Mesothelial cell of epicardium (in vitro differentiated cells): ENCODE measurements around the gene ZNF500. TPM values are rescaled to one million over a fixed set of nuclear protein-coding genes. Genes with fewer than 3 reads are reported as not detected.
"Not testable (repeated sequence)": the region's sequence is repeated elsewhere in the genome, so short reads cannot be mapped to it uniquely, and the experiment has no call there.

Experiments
- DNase-seq, 2 experiments: peaks; one replicate each; pipeline ENCODE4 v3.0.0; 2021; ENCODE audit warnings: low spot score in 2 of 2; ENCODE audit not compliant: unreplicated experiment in 2 of 2
- H3K27ac Mint-ChIP-seq: 2 replicates; pipeline ENCODE4 v1.8.0; 2021; ENCODE audit warnings: mixed read lengths
- H3K27me3 Mint-ChIP-seq: 2 replicates; pipeline ENCODE4 v1.8.0; 2021; ENCODE audit warnings: low read depth, mixed read lengths
- H3K36me3 Mint-ChIP-seq: 2 replicates; pipeline ENCODE4 v1.8.0; 2021; ENCODE audit warnings: mixed read lengths
- H3K4me1 Mint-ChIP-seq: 2 replicates; pipeline ENCODE4 v1.8.0; 2021; ENCODE audit warnings: mixed read lengths
- H3K4me3 Mint-ChIP-seq: 2 replicates; pipeline ENCODE4 v1.8.0; 2021; ENCODE audit warnings: mild to moderate bottlenecking, moderate library complexity, mixed read lengths
- H3K9me3 Mint-ChIP-seq: 2 replicates; pipeline ENCODE4 v1.8.0; 2021; ENCODE audit warnings: mixed read lengths
- total RNA-seq: library from RNA; stranded (reverse); gene quantifications from 3 replicates; pipeline ENCODE4 v1.2.1, GENCODE V29; 2021
- TF ChIP-seq, protein P1 (sequence below): fragments of 200-600 bp; sonication (generic); IDR thresholded peaks from one replicate; pipeline ENCODE4 v1.5.0; 2021; ENCODE audit warnings: antibody characterized with exemption; ENCODE audit not compliant: unreplicated experiment

Gene ZNF500
- total RNA-seq, 1 donor from 2014 or later, result 29.8 TPM

DNA sequence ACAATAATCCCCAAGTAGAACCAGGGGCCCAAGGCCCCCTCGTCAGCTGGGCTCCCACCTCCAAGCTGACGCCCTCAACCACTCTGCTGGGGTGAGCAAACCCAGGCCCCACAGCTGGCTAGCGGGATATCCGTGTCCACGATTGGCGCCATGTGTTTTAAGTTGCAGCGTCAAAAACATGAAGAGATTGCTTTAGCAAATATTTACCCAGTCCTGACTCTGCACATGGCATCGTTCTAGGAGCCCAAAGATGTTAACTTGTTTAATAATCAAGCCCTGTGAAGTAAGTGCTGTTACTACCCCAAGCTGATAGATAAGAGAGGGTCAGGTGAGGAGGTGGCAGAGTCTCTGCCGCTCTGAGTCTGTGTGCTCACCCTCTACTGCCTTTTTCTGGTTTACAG is 21.5 kb upstream of the ZNF500 start:
- no peak for DNase-seq

DNA sequence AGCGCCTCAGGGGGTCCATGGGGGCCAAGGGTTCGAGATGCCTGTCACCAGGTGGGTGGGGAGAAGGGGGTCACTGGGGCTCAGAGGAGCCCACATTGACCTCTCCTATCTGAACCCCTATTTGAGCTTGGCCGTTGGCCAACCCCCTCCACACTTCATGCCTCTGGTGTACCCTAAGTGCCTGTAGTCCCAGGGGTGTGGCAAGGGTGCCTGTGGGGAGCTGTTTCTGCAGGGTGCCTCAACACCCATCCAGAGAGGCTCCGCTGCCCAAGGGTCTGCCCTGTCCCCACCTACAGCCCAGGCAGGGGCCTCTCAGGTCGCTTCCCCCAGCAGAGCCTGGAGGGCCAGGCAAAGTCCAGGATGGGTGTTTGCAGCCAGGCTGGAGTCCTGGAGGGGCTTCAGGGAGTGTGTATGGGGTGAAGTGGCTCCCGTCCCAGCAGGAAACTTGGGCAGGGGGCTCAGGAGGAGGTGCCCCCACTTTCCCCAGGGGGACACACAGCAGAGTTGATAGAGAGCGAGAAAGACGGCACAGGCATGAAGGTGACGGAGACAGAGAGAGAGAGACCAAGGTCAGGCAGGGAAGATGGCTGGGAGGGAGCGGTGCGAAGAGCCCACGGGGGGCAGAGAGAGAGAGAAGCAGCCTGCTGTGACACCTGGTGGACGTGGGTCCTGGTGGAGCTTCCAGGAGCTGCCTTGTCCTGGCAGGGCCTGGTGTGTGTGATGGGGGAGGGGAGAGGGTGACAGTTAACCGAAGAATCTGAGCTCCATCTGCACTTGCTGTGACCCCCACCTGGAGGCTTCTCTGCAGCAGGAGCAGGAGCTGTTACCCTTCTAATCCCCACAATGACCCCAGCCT is 20.9 kb upstream of the ZNF500 start, which contains the start of gene SEPTIN12:
Gene SEPTIN12, minus strand, starts transcription at position 719 of the 856 bp plus-strand sequence. Its CDS starts 700 bp downstream, at position 19.
- Mint-ChIP-seq H3K9me3 (no peaks in the 10 kb centered on the region), H3K36me3 (no peaks in the 10 kb centered on the region), H3K4me1 (peaks cover 12% of the 10 kb centered on the region), H3K4me3 (no peak within 1 kb of the TSS), H3K27me3 (no peaks in the 10 kb centered on the region), H3K27ac (no peak within 1 kb of the TSS)
- DNase-seq, result no peak
- TF ChIP-seq, protein P1, sequence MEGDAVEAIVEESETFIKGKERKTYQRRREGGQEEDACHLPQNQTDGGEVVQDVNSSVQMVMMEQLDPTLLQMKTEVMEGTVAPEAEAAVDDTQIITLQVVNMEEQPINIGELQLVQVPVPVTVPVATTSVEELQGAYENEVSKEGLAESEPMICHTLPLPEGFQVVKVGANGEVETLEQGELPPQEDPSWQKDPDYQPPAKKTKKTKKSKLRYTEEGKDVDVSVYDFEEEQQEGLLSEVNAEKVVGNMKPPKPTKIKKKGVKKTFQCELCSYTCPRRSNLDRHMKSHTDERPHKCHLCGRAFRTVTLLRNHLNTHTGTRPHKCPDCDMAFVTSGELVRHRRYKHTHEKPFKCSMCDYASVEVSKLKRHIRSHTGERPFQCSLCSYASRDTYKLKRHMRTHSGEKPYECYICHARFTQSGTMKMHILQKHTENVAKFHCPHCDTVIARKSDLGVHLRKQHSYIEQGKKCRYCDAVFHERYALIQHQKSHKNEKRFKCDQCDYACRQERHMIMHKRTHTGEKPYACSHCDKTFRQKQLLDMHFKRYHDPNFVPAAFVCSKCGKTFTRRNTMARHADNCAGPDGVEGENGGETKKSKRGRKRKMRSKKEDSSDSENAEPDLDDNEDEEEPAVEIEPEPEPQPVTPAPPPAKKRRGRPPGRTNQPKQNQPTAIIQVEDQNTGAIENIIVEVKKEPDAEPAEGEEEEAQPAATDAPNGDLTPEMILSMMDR, result no peak

More for the DNA sequence above, 21.5 kb upstream of the ZNF500 start:
- Mint-ChIP-seq H3K4me1 (peaks cover 12% of the 10 kb centered on the region), H3K27ac (no peak overlapping the region), H3K27me3 (no peaks in the 10 kb centered on the region), H3K9me3 (no peaks in the 10 kb centered on the region), H3K36me3 (no peaks in the 10 kb centered on the region), H3K4me3 (no peak overlapping the region)
- TF ChIP-seq, protein P1, result no peak

DNA sequence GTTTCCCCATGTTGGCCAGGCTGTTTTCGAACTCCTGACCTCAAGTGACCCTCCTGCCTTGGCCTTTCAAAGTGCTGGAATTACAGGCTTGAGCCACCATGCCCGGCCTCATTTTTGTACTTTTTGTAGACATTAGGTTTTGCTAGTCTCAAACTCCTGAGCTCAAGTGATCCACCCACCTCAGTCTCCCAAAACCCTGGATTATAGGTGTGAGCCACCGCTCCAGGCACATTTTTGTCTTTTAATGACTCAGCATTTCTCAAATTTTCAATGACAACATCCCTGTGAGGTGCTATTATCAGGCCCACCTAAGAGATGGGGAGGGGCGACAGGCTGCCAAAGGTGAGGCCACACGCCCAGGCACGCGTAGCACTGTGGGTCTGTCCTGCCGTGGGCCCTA is 20.1 kb upstream of the ZNF500 start:
- H3K9me3 Mint-ChIP-seq, result no peaks in the 10 kb centered on the region
- H3K27me3 Mint-ChIP-seq, result no peaks in the 10 kb centered on the region
- no peak for DNase-seq
- no peak overlapping the region for H3K4me3 Mint-ChIP-seq
- TF ChIP-seq, protein P1, result no peak
- H3K4me1 Mint-ChIP-seq, result peaks cover 12% of the 10 kb centered on the region
- no peaks in the 10 kb centered on the region for H3K36me3 Mint-ChIP-seq
- H3K27ac Mint-ChIP-seq, result no peak overlapping the region

DNA sequence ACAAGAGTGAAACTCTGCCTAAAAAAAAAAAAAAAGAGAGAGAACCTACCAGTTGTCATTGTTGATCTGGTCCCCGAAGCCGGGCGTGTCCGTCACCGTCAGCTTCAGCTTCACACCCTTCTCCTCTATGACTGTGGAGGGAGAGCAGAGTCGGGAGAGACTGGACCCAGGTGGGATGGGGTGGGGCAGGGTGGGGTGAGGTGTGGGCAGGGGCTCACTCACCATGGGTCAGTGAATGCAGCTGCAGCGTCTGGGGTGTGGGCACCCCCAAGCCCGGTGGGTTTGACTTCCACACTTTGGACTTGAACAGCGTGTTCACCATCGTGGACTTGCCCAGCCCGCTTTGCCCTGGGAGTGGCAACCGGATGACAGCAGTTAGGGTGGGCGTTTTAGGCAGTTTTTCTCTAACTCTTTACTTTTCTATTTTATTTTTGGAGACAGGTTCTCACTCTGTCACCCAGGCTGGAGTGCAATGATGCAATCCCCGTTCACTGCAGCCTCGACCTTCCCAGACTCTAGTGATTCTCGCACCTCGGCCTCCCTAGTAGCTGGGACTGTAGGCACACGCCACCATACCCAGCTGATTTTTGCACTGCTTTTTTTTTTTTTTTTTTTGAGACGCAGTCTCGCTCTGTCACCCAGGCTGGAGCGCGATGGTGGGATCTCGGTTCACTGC is 18.9 kb upstream of the ZNF500 start:
- Mint-ChIP-seq H3K9me3 (no peaks in the 10 kb centered on the region), H3K27me3 (no peaks in the 10 kb centered on the region), H3K4me3 (no peak overlapping the region), H3K4me1 (peaks cover 12% of the 10 kb centered on the region), H3K27ac (no peak overlapping the region), H3K36me3 (no peaks in the 10 kb centered on the region)
- TF ChIP-seq, protein P1, result no peak
- no peak for DNase-seq

DNA sequence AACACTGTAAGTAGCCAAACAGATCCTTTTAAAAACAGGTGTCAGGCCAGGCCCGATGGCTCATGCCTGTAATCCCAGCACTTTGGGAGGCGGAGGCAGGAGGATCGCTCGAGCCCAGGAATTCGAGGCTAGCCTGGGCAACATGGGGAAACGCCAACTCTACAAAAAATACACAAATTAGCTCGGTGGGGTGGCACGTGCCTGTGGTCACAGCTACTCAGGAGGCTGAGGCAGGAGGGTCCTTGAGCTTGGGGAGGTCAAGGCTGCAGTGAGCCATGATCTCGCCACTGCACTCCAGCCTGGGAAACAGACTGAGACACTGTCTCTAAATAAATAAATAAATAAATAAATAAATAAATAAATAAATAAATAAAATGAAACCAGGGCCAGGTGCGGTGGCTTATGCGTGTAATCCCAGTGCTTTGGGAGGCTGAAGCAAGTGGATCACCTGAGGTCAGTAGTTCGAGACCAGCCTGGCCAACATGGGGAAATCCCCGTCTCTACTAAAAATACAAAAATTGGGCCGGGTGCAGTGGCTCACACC is 17.6 kb upstream of the ZNF500 start:
- not testable (repeated sequence) for H3K27me3 Mint-ChIP-seq, H3K4me3 Mint-ChIP-seq, DNase-seq, H3K27ac Mint-ChIP-seq, H3K36me3 Mint-ChIP-seq, H3K9me3 Mint-ChIP-seq
- H3K4me1 Mint-ChIP-seq, result peaks cover 12% of the 10 kb centered on the region

DNA sequence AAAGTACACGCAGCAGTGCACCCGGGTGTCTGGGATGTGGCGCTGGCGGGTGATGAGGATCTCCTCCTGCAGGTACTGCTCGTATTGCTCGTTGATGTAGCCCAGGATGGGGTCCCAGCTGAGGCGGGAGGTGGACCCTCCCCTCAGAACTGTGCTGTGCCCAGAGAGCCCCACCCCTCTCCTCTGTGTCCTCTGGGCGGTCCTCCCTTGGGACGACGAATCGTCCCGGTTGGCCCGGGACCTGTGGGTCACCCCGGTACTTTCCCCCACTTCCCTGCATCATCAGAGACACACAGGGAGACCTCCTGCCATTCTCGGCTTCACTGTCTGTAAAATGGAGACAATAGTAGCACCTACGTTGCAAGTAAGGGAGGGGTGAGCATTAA is 17.0 kb upstream of the ZNF500 start:
- Mint-ChIP-seq H3K27ac (no peak overlapping the region), H3K27me3 (no peaks in the 10 kb centered on the region)
- no peak for DNase-seq

More for the DNA sequence above, 17.0 kb upstream of the ZNF500 start:
- TF ChIP-seq, protein P1, result no peak
- Mint-ChIP-seq H3K36me3 (no peaks in the 10 kb centered on the region), H3K4me1 (peaks cover 12% of the 10 kb centered on the region), H3K4me3 (no peak overlapping the region), H3K9me3 (no peaks in the 10 kb centered on the region)
